Measurements from ENCODE around the gene TMEM59L.

Gene TMEM59L

DNA sequence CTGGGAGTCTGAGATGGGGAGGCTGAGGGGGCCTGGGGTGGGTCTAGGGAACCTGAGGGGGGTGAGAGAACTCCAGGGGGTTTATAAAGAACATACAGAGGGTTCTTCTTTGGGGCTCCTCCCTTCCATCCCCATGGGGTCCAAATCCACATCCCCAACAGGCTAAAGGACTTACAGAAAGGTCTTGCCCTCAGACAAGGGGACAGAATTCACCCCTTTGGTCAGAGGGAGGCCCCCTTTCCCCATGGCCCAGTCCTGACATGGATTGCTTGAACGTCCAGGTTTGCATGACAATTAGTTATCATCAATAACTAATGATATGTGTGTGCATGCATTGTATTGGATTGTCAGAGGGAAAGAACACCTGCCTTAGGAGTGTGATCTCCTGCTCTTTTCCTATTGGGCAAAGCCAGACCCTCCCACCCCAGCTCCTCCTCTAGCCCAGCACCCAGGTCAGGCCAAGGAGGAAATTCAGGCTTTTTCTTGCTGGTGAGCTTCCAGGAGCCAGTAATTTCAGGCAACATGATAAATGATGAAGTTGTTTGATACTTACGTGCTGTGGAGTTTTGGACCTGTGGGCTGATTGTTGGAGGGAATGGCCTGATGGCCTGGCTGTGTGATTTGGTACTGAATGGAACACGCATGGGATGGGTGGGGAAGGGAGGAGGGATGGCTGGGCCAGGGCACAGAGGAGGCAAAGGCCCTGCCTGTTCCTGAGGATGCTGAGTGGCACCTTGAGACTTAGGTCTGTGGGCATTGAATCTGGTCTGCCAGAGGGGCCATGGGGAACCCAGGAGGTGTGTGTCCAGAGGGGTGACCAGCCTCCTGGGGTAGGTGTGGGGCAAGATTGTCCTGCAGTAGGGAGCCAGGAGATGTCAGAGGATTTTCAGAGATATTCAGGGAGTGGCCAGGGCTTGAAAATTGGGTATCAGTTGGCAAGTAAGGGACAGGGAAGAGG, 25.3 kb downstream of the TMEM59L start:
- no peak for DNase-seq (ENCODE audit: low read depth)

DNA sequence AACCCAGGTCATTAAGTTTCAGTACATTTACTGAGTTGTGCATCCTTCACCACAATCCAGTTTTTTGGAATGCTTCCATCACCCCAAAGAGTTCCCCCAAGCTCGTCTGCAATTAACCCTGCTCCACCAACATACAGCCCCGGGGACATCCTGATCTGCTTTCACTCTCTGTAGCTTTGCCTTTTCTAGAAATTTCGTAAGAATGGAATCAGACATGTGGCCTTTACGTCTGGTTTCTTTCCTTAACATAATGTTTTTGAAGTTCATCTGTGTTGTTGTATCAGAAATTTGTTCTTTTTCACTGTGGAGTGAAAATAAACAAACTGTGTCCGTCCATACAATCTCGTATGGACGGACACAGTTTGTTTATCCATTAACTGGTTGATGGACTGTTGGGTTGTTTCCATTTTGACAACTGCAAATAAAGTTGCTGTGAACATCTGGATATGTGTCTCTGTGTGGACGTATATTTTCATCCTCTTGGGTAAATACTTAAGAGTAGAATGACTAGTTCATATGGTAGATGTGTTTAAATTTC, 27.1 kb downstream of the TMEM59L start:
- DNase-seq (ENCODE audit: low read depth): no peak

DNA sequence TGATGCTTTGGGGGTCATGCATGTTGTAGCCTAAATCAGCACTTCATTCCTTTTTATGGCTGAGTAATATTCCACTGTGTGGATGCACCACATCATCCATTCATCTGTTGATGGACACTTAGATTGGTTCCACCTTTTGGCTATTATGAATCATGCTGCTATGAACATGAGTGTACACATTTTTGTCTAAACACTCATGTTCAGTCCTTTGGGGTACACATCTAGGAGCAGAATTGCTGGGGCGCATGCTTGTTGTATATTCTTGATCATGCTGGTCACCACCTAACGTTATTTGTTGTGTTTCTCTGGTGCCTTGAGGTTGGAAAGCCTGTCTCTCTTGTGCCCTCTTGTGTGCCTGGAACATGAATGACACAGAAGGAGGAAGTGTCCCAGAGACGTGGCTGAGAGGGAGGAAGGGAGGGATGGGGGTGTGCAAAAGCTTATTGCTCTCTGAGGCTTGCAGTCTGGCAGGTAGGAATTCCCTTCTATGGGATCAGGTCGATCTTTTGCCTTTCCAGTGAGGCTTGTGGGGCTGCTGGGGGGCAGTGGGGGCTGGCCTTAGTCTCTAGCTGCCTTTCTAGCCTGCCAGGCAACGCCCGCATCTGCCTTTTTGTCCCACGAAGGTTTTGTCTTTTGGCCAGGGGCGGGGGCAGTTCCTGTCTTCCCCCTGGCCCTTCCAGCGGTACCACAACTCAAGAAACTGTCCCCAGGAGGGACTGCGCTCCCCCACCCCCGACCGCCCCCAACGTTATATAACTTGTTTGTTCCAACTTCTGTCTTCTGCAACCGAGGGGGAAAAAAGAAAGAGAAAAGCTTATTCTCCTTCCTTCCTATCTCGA, 31.7 kb downstream of the TMEM59L start:
- no peak for DNase-seq (ENCODE audit: low read depth)

DNA sequence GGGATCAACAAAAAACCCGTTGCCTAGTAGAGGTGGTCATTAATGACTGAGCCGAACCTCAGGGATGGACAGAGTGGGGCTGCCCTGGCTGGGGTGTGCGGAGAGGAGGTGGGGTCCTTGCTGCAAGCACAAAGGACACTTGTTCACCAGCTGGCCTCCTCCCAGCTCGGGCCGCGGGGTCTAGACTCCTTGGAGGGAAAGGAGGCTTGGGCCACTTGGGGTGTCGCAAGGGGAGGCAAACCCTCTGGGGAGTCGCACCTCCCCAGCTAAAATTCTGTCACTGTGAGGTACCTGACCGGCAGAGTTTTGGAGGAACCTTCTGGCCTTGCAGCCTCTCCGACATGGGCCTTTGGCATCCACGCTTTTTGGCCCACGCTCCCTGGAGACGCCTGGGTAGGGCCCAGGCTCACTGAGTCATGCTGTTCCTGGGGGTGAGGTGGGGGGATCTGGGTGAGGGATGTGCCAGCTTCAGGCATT, 32.4 kb downstream of the TMEM59L start:
- no peak for DNase-seq (ENCODE audit: low read depth)

DNA sequence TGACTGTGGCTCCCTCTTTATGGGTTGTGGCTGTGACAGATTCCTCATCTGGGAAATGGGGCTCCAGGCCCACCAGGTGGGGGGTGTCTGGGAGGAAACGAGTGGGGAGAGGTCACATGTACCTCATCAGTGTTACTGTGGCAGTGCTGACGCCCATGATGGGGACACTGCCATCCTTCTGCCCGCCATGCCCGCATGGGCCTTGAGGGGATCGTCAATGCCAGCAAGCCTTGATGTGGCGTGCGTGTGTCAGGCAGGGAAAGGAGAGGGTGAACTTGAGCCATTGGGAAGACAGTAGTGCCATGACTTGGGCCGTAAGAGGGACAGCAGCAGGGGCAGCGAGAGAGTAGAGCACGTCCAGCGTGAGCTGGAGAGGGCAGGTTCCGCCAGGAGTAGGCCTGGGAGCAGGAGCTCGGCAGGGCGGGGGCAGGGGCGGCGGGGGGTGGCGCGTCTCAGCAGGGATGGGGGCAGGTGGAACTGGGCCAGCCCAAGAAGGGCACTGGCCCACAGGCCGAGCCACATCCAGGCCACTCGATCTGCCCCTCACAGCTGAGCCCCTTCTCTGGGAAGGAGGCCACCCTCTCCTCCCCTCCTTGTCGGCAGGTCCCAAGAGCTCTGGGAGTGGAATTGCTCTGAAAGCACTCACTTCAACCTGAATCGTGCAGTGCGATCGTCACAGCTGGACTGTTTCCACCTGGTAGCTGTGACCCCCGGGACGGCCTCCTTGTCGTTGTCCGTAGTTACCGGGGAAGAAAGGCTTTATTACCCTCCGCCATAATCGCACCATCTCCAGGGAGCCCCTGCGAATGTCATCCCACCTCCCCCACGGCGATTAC, 34.1 kb downstream of the TMEM59L start:
- DNase-seq (ENCODE audit: low read depth): no peak

DNA sequence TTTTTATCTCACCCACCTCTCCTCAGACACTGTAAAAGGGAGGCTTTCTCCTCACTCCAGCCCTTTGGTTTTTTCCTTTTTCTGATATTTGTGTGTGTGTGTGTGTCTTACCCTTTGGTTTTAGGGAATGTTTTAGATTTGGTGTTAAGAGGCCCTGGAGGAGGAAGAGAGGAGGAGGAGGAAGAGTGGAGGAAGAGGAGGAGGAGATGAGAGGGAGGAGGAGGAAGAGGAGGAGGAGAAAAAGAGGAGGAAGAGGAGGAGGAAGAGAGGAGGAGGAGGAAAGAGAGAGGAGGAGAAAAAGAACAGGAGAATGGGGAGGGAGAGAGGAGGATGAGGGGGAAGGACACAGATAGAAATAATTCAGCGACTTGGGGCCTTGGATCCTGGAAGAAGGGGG, 34.7 kb downstream of the TMEM59L start:
- no peak for DNase-seq (ENCODE audit: low read depth)

DNA sequence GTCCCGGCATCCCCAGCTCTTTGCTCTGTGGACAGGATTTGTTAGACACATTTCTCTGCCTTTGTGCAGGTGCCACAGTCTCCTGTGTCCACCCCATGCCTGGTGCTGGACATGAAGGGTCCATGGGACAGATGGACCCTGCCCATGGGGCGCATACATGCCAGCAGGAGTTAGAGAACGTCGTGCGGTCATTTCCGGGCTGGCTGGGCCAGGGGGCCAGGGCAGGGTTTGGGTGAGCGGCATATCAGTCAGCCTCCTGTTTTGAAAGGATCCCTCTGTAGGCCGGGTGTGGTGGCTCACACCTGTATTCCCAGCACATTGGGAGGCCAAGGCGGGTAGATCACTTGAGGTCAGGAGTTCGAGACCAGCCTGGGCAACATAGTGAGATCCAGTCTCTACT, 35.1 kb downstream of the TMEM59L start:
- no peak for DNase-seq (ENCODE audit: low read depth)

DNA sequence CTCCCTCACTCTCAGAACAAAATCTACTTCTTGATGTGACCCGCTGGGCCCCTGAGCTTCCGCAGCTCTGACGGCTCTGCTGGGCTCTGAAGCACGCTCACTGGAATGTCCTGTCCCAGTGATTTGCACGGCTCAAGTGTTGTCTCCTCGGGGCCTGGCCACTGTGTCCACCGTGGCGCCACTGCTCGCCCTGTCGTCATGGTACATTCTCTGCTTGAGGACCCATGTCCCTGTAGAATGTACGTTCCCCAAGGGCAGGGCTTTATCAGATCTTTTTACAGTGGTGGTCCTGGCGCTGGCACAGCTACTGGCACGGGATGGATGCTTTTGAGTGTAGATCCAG, 36.3 kb downstream of the TMEM59L start:
- no peak for DNase-seq (ENCODE audit: low read depth)

DNA sequence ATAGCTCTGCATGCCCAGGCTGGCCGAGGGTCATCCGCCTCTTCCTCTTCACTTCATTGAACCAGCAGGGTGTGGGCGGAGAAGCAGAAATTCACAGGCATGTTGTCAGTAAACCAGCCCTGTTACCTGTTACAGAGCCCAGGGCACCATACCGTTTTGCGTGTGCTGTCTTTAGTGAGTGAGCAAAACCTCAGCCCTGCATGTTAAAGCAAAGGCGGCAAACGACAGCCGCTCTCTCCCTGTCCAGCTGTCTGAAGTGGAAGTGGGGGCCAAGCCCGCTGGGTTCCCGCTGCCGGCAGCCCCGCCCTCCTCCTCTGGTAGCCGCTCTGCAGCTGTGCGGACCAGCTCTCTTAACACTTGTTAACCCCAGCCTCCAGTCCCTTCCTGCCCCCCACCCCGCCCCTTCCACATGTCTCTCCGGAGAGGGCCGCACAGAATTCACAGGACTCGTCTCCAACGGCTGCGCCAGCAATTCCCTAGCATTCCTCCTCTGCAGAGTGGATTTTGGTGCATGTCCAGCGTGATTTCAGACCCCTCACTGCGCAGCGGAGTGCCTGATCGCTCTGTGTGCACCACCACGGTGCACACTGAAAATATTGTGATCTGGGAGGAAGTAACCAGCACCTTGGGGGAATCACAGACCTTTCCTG, 36.8 kb downstream of the TMEM59L start:
- DNase-seq (ENCODE audit: low read depth): no peak

DNA sequence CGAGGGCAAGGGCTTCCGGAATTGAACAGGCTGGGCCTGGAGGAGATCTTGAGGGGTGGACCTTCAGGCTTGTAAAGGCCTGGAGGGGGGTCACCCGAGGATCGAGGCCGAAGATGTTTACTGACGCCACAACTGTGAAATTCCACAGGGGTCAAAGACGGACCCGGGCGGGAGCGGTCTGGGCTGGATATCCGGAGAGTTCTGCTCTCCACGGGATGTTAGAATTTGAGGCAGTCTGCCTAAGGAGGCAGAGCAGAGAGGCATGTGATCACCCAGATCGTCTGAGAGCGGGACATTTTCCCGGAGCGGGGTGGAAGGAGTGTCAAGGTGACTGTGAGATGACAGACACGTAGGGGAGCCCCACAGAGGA, 37.3 kb downstream of the TMEM59L start:
- DNase-seq (ENCODE audit: low read depth): no peak

DNA sequence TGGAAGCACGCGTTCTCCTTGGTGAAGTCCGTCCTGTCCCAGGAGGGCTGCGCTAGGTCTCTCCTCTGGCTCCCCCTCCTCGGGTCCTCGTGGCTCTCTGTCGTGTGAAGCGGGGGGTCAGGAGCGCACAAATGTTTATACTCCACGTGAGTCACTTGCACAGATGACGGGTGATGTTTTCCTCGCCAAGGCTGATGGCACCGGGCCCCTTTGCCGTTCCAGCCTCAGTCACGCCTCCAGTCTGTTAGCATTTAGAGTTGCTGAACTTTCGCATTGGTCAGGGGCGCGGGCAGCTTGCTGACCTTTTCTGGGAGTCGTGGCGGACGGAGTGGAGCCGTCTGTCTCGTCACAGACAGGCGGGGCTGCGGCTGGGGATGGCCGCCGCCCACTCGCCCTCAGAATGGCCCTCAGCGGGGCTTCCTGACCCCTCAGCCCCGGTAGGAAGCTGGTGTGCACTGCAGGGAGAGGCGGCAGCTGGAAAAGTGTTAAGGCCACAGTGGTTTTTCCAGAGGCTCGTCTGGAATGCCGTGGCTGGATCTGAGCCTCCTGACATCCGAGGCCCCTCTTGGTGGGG, 37.9 kb downstream of the TMEM59L start:
- no peak for DNase-seq (ENCODE audit: low read depth)

DNA sequence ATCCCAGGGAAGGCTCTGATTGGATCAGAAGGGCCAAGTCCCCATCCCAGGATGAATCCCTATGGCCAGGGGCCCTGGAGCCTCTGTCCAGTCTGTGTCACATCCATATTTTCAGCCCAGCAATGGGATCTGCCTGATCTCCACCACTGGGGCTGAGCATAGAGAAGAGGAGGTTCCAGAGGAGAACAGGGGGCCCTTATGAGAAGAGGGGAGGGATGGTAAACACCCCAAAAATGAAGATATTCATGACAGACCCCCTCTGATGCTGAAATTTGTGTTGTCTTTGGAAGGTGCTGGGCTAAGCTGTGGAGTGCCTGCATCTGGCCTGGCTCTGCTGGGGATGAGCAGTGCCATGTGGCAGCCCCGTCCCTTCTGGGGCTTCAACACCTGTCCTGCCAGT, 38.6 kb downstream of the TMEM59L start:
- DNase-seq (ENCODE audit: low read depth): no peak

DNA sequence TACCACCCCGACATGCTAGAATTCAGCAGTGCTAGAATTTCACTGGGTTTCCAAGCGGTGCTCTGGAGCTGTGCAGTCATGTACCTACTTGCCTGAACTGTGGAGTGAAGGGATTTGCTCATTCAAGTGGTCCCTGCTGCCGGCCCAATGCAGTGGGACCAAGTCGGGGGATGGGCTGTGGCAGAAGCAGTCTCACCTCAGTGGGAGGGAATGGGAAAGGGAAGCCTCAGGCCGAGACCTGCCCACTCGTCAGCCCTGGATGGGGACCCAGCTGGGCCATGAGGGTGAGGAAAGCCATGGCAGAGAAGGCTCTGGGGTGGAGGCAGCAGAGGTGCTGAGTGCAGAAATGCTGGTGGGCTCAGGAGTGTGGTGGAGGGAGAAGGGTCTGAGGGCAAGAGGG, 39.1 kb downstream of the TMEM59L start:
- DNase-seq (ENCODE audit: low read depth): no peak

DNA sequence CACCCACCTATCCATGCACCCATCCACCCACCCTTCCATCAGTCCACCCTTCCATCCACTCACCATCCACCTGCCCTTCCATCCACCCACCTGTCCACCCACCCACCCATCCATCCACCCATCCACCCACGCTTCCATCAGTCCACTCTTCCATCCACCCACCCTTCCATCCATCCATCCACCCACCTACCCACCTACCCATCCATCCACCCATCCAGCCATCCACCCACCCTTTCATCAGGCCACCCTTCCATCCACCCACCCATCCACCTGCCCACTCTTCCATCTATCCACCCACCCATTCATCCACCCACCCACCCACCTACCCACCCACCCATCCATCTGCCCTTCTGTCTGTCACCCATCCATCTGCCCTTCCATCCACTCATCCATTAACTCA, 41.2 kb downstream of the TMEM59L start:
- DNase-seq (ENCODE audit: low read depth): no peak

DNA sequence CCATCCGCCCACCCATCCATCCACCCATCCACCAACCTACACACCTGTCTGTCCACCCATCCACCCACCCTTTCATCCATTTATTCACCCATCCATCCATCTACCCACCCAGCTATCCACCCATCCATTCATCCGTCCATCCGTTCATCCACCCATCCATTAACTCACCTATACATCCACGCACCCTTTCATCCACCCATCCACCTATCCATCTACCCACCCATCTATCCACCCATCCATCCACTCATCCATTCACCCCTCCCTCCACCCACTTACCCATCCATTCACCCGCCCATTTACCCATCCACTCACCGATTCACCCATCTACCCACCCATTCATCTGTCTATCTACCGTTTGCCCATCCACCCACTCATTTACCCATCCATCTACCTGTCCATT, 41.8 kb downstream of the TMEM59L start:
- no peak for DNase-seq (ENCODE audit: low read depth)

DNA sequence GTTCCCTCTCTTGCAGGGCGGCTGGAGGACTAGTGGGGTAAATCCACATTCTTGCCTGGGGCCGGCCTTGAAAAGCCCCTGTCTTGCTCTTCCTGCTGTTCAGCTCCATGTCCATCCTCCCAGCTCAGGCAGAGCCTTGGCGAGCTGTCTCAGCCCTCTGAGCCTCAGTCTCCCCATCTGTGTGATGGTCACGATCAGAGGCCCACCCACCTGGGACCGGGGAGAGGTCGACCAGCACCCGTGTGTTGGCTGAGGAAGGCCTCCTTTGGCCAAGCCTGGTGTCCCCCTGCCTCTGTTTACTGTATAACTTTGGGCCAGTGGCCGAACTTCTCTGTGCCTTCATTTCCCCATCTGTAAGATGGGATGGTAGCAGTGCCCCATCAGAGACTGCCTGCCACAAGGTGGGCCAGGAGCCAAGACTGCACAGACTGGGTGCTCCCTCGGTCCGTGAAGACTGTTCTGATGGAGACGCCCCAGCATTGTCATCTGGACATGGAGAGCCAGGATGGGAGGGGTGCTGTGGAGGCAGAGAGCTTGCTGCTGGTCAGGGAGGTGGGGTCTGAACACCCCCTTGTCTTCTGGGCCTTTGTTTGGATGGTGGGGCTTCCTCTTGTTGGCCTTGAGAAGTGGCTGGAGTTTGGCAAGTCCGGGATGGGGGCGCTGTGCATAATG, 42.6 kb downstream of the TMEM59L start:
- no peak for DNase-seq (ENCODE audit: low read depth)

DNA sequence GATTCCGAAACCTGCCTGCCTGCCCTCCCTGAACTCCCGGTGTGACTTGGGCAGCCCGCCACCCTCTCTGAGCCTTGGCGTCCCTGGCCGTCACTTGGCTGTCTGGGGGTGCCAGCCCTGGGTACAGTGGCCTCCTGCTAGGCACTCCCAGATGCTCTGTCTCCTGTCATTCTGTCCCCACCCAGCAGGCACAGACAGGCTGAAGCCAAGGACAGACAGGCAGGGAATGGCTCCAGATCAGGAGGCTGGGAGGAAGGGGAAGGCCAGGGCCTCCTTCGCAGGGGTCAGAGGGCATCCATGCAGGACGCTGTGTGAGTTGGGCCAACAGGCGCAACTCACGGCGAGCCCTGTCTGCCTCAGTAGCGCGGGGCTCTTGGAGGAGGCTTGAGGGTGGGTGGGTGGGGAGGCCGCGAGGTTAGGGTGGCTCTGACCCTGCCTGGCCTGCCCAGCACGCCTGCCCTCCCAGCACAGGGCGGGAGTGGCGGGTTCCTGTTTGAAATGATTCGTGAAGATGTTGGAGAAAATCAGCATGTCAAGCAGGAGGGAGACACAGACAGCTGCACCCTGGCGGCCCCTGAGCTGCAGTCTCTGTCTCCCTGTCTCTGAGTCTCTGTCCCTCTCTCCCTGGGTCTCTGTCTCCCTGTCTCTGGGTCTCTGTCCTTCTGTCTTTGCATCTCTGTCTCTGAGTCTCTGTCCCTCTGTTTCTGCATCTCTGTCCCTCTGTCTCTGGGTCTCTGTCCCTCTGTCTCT, 43.8 kb downstream of the TMEM59L start:
- DNase-seq (ENCODE audit: low read depth): no peak

DNA sequence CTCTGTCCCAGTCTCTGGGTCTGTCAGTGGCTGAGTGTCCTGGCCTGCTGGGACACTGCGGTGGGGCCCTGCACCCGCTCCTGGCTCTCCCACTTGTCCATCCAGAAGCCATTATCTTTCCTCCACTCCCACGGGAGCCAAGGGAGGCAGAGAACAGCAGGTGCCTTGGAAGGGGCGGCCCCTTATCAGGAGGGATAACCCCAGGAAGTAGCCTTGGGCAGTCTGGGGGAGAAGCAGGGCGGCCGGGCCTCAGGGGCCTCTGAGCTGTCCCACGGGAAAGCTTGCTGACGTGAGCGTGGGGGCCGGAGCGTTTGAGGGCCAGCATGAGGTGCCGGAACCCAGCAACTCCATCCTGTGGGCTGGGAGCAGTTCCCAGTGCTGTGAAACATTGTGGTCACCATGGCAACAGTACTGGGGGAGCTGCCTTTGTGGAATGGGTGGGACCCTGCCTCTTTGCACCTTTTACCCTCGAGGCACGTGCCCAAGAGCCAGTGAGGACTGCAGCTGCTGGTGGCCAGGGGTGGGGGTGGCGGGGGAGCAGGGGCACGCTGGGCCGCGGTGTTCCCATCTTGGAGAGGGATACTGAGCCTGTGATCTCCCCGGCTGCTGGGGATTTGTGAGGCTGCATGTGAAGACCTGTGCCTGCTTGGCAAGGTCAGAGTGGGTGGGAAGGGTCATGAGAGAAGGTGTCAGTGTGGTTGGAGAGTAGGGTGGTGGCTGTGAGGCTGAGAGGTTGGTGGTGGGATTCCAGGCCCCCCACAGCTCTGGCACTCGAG, 45.1 kb downstream of the TMEM59L start:
- no peak for DNase-seq (ENCODE audit: low read depth)

DNA sequence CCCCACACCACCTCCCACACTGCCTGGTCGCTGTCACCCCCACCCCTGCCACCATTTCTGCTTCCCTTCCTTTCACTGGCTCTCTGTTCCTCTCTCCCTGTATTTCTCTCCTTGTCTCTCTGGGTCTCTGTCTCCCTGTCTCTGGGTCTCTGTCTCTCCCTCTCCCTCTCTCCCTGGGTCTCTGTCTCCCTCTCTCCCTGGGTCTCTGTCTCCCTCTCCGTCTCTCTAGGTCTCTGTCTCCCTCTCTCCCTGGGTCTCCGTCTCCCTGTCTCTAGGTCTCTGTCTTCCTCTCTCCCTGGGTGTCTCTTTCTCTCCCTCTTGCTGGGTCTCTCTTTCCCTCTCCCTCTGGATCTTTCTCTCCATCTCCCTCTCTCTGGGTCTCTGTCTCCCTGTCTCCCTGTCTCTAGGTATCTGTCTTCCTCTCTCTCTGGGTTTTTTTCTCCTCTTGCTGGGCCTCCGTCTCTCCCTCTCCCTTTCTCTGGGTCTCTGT, 45.7 kb downstream of the TMEM59L start:
- DNase-seq (ENCODE audit: low read depth): no peak
